Measurements from ENCODE around the gene GPR65.

DNA sequence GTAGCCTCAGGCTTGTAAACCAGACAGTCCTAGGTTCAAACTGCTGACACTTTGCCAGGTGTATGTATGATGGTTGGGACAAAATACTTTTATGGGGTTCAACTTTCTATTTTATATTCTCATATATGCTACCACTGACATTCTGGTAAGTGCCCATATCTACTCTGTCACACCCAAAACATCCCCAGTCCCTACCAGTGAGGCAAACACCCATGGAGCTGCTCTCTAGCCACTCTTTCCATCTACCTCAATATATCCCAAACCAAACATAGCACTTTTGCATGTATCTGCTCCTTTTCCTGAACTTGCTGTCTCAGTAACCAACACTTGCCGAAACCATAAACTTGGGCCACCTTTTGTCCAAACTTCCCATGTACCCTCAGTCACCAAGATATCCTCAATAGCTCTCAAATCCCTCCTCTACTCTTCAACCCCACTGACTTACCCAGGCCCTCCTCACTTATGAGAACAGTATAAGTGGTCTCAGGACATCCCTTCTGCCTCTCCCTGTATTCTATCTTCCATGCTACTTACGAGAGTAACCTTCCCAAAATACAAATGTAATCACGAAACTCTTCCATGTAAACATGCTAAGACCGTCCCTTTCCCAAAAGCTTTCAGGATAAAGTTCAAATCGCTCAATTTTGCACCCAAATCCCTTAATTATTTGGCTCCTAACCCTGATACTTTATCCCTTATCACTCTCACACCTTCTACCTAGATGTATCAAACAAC is 15.5 kb upstream of the GPR65 start:
- TF ChIP-seq CTCF (IDR thresholded peaks at IDR 0.05; ENCODE audit: insufficient read depth, low read depth, low read length), result no peak
- TF ChIP-seq EZH2 (IDR thresholded peaks at IDR 0.05; ENCODE audit: insufficient read depth, low read length), result no peak
